T-cell (primary cell): ENCODE results near the gene CFAP410. TPM values are rescaled to one million over a fixed set of nuclear protein-coding genes. Genes with fewer than 3 reads are reported as not detected.
A peak's percentile ranks its signal among the peaks of the same experiment; 100 is the strongest.
"Not testable (repeated sequence)": the region's sequence is repeated elsewhere in the genome, so short reads cannot be mapped to it uniquely, and the experiment has no call there.

Experiments used
- ATAC-seq, 4 experiments: fragments of 200-7000 bp in 3 of 4; fragments of 150-1000 bp in 1 of 4; cut with Tn5 transposase; replicated peaks in 1 of 4; 1 replicate in 3 of 4; 2 replicates in 1 of 4; pipeline ENCODE4 v1.10.0; 2021; ENCODE audit warnings: moderate library complexity in 3 of 4, mild to moderate bottlenecking in 2 of 4, moderate number of reproducible peaks in 1 of 4
- CTCF ChIA-PET, 2 donors: fragments of 300-600 bp; sonication (Branson Sonifier 250); formaldehyde crosslinking; loops; one replicate each; lab custom pipeline; 2022; ENCODE audit warnings: antibody characterized with exemption in 2 of 2; lab: Charles Lee
- POLR2A ChIA-PET, 2 donors: fragments of 300-600 bp; sonication (Branson Sonifier 250); formaldehyde crosslinking; loops; one replicate each; lab custom pipeline; 2022; ENCODE audit warnings: antibody characterized with exemption in 2 of 2; lab: Charles Lee
- DNase-seq, 35 experiments: peaks; one replicate each; pipeline versions ENCODE4 v3.0.0 to v3.0.0-alpha.2; 2013 to 2023
- H3K27ac ChIP-seq: one replicate; pipeline ENCODE4 v1.5.1; 2013; ENCODE audit warnings: low read length
- H3K27me3 ChIP-seq, 2 experiments: replicated peaks in 1 of 2; 1 replicate in 1 of 2; 2 replicates in 1 of 2; pipeline versions ENCODE4 v1.6.1 to v1.7.0; 2013; ENCODE audit warnings: low read length in 1 of 2, mixed read lengths in 1 of 2; ENCODE audit not compliant: control insufficient read depth in 2 of 2, insufficient read depth in 2 of 2; ENCODE audit errors: extremely low read depth in 1 of 2
- H3K36me3 ChIP-seq, 2 donors: 1 replicate in 1 of 2; 2 replicates in 1 of 2; pipeline versions ENCODE4 v1.6.1 to v1.7.0; 2013; ENCODE audit warnings: low read length in 1 of 2; ENCODE audit not compliant: control insufficient read depth in 2 of 2, insufficient read depth in 1 of 2; ENCODE audit errors: extremely low read depth in 1 of 2
- H3K4me1 ChIP-seq, 2 experiments: 1 replicate in 1 of 2; 2 replicates in 1 of 2; pipeline versions ENCODE4 v1.6.1 to v1.7.0; 2013; ENCODE audit warnings: low read length in 2 of 2, mixed read lengths in 1 of 2; ENCODE audit not compliant: insufficient read depth in 2 of 2, control insufficient read depth in 1 of 2; ENCODE audit errors: extremely low read depth in 1 of 2
- H3K4me3 ChIP-seq, 2 donors: 1 replicate in 1 of 2; 2 replicates in 1 of 2; pipeline versions ENCODE4 v1.5.1 to v1.7.0; 2013; ENCODE audit warnings: mild to moderate bottlenecking in 2 of 2, low read length in 1 of 2, moderate library complexity in 1 of 2; ENCODE audit not compliant: control insufficient read depth in 1 of 2; ENCODE audit errors: extremely low read depth in 1 of 2
- H3K9me3 ChIP-seq: 2 replicates; pipeline ENCODE4 v1.7.0; 2013
- H3K27ac Mint-ChIP-seq, 2 donors: one replicate each; pipeline ENCODE4 v1.8.0; 2020 to 2021; ENCODE audit warnings: mild to moderate bottlenecking in 2 of 2, mixed read lengths in 2 of 2
- H3K27me3 Mint-ChIP-seq, 2 donors: one replicate each; pipeline ENCODE4 v1.8.0; 2021 to 2022; ENCODE audit warnings: mixed read lengths in 2 of 2
- H3K36me3 Mint-ChIP-seq: one replicate; pipeline ENCODE4 v1.8.0; 2021; ENCODE audit warnings: mixed read lengths
- H3K4me1 Mint-ChIP-seq, 3 donors: one replicate each; pipeline ENCODE4 v1.8.0; 2020 to 2022; ENCODE audit warnings: mixed read lengths in 3 of 3, mild to moderate bottlenecking in 1 of 3
- H3K4me3 Mint-ChIP-seq, 3 donors: one replicate each; pipeline ENCODE4 v1.8.0; 2020 to 2022; ENCODE audit warnings: mild to moderate bottlenecking in 3 of 3, mixed read lengths in 3 of 3, moderate library complexity in 3 of 3
- H3K9me3 Mint-ChIP-seq, 3 donors: one replicate each; pipeline ENCODE4 v1.8.0; 2020 to 2022; ENCODE audit warnings: mixed read lengths in 3 of 3
- WGBS: methylation state at CpG from one replicate; pipeline ENCODE4 v1.1.5; 2013; ENCODE audit warnings: missing lambda C conversion rate; ENCODE audit not compliant: insufficient coverage; 5-methylcytosine and 5-hydroxymethylcytosine counted together
- total RNA-seq, 35 experiments: library from RNA in 6 of 35; stranded (reverse) in 6 of 35; fragments of 120-200 nt in 1 of 35; gene quantifications; one replicate each; pipeline versions ENCODE4 v1.2.1 to v1.2.4 and lab custom pipeline; 2013 to 2026

The CFAP410 gene
- total RNA-seq, 5 donors from 2014 or later (not counting 1 experiment from before 2014, with no cell fraction given): 58.8 to 72.1 (median 60.8) TPM

GRCh38 chr21:44303490-44303981, 35.7 kb downstream of the CFAP410 start:
- Histone ChIP-seq H3K27me3 (no peaks in the 10 kb centered on the region), H3K9me3 (no peaks in the 10 kb centered on the region), H3K4me3 (no peak overlapping the region), H3K36me3 (peaks cover 4 to 22% of the 10 kb centered on the region in 2 donors), H3K4me1 (peaks cover 13 to 55% of the 10 kb centered on the region in 2 experiments), H3K27ac (no peak overlapping the region)
- H3K36me3 Mint-ChIP-seq: peaks cover 3% of the 10 kb centered on the region
- H3K27ac Mint-ChIP-seq: peak overlapping the region; percentile 89 to 90
- no peak for ATAC-seq
- H3K27me3 Mint-ChIP-seq: no peaks in the 10 kb centered on the region
- ChIA-PET CTCF (interaction anchor here in 1 of 2 donors (0.9 kb wide), 1 partner anchor 220 kb away, joined by 3 read pairs; no protein-coding TSS in a partner anchor), POLR2A (no interaction called here)
- peaks cover 42 to 61% (median 50%) of the 10 kb centered on the region in 3 donors for H3K4me1 Mint-ChIP-seq
- peak in 2 of 35 experiments; percentile 23 to 25 for DNase-seq
- peak overlapping the region; percentile 41 to 83 (median 67) for H3K4me3 Mint-ChIP-seq
- no peaks in the 10 kb centered on the region for H3K9me3 Mint-ChIP-seq
- 94% methylated on average over 7 of the region's 12 CpGs for WGBS

GRCh38 chr21:44302573-44303401, 36.4 kb downstream of the CFAP410 start:
- DNase-seq, H3K27me3 ChIP-seq, H3K4me3 ChIP-seq, ATAC-seq, H3K9me3 ChIP-seq, H3K27me3 Mint-ChIP-seq, POLR2A ChIA-PET, H3K27ac ChIP-seq, H3K9me3 Mint-ChIP-seq, H3K36me3 Mint-ChIP-seq: not testable (repeated sequence)
- Mint-ChIP-seq H3K27ac (peak overlapping the region; percentile 64 to 72), H3K4me1 (peaks cover 50 to 63% (median 55%) of the 10 kb centered on the region in 3 donors), H3K4me3 (peak overlapping the region; percentile 41 to 83 (median 61))
- Histone ChIP-seq H3K36me3 (peaks cover 4 to 16% of the 10 kb centered on the region in 2 donors), H3K4me1 (peaks cover 15 to 61% of the 10 kb centered on the region in 2 experiments)
- CTCF ChIA-PET: interaction anchor here in 1 of 2 donors (0.9 kb wide), 1 partner anchor 219 kb away, joined by 3 read pairs; no protein-coding TSS in a partner anchor
- WGBS: 92% methylated on average over 9 of the region's 23 CpGs

DNA sequence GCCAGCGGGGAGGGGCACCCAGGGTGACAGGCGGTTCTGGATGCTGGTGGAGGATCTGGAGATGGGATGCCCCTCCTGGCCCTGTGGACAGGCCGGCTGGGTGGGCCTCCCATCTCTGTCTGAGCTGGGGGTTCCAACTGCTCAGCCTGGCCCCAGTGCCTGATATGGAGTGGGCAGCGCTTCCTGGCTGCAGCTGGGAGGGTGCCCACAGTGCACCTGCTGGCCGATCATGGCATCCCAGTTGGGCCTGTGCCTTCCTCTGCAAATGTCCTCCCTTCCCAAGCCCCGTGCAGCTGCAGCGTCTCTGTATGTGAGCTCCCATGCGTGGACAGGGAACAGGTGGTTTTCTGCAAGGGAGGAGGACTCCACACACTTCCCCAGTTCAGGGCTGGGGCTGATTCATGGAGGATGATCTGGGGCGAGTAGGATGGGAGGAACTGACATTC, 37.2 kb downstream of the CFAP410 start:
- Mint-ChIP-seq H3K4me1 (peaks cover 56 to 66% (median 58%) of the 10 kb centered on the region in 3 donors), H3K27me3 (no peaks in the 10 kb centered on the region), H3K36me3 (no peaks in the 10 kb centered on the region), H3K9me3 (no peaks in the 10 kb centered on the region), H3K4me3 (peak overlapping the region; percentile 41 to 83 (median 61)), H3K27ac (peak overlapping the region; percentile 64 to 72)
- Histone ChIP-seq H3K27ac (no peak overlapping the region), H3K36me3 (peaks cover 2 to 8% of the 10 kb centered on the region in 2 donors), H3K9me3 (no peaks in the 10 kb centered on the region), H3K27me3 (no peaks in the 10 kb centered on the region), H3K4me1 (peaks cover 15 to 69% of the 10 kb centered on the region in 2 experiments), H3K4me3 (no peak overlapping the region)
- ATAC-seq (no peak), DNase-seq (no peak)
- 95% methylated on average over 6 of the region's 9 CpGs for WGBS
- ChIA-PET POLR2A (no interaction called here), CTCF (no interaction called here)

GRCh38 chr21:44301141-44301540, 38.0 kb downstream of the CFAP410 start:
- Histone ChIP-seq H3K4me1 (peaks cover 15 to 74% of the 10 kb centered on the region in 2 experiments), H3K36me3 (no peaks in the 10 kb centered on the region), H3K9me3 (no peaks in the 10 kb centered on the region), H3K27ac (peak overlapping the region; percentile 41), H3K4me3 (peak overlapping the region; percentile 55 to 59), H3K27me3 (no peaks in the 10 kb centered on the region)
- Mint-ChIP-seq H3K4me1 (peaks cover 56 to 64% (median 58%) of the 10 kb centered on the region in 3 donors), H3K9me3 (no peaks in the 10 kb centered on the region), H3K4me3 (peak overlapping the region; percentile 72 to 83 (median 82)), H3K27ac (peak overlapping the region; percentile 65 to 66), H3K36me3 (no peaks in the 10 kb centered on the region), H3K27me3 (no peaks in the 10 kb centered on the region)
- CTCF ChIA-PET: no interaction called here
- ATAC-seq (no peak), DNase-seq (no peak)
- POLR2A ChIA-PET: no interaction called here
- 79% methylated on average over 6 of the region's 13 CpGs for WGBS

DNA sequence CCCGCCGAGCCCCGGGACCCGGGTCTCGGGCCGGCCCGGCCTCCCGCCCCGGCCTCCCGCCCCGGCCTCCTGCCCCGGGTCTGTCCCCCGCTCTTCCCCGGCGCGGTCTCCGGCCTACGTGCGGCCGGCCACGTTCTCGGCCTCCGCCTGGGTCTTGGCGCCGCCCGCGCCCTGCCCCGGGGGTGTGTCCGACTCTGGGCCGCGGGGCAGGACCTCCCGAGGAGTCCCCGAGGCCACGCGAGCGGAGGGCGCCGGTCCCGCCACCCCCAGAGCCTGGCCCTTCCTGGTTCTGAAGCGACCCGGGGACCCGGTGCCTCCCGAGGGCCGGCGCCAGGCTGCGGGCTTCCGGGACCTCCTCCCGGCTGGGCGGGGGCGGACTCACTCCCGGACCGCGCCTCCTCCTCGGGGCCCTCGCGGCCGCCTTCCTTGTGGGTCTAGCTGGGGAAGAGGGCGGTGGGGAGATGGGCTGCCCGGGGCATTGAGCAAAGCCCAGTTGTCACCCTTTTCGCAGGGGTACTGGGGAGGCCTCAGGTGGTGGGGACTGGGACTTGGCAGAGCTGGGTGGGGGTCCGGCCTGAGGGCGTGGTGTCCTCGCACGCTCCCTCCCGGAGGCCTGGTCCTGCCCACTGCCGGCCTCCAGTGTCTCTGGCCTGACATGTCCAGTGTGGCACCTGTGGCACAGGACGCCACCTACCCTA, 38.8 kb downstream of the CFAP410 start:
- POLR2A ChIA-PET: no interaction called here
- CTCF ChIA-PET: no interaction called here
- no peaks in the 10 kb centered on the region for H3K9me3 Mint-ChIP-seq

More for the DNA sequence above, 38.8 kb downstream of the CFAP410 start:
- H3K27me3 Mint-ChIP-seq: no peaks in the 10 kb centered on the region
- DNase-seq: peak in 31 of 35 experiments; percentile 13 to 65 (median 36)
- peak overlapping the region; percentile 72 to 83 (median 82) for H3K4me3 Mint-ChIP-seq
- H3K36me3 ChIP-seq: no peaks in the 10 kb centered on the region
- 0% methylated on average over 48 of the region's 67 CpGs for WGBS
- H3K27ac ChIP-seq: peak overlapping the region; percentile 41
- H3K27me3 ChIP-seq: no peaks in the 10 kb centered on the region
- H3K9me3 ChIP-seq: no peaks in the 10 kb centered on the region
- peaks cover 15 to 82% of the 10 kb centered on the region in 2 experiments for H3K4me1 ChIP-seq
- peaks cover 59 to 67% (median 60%) of the 10 kb centered on the region in 3 donors for H3K4me1 Mint-ChIP-seq
- ATAC-seq: peak; percentile 42 to 69 (median 66)
- peak overlapping the region; percentile 55 to 59 for H3K4me3 ChIP-seq
- H3K36me3 Mint-ChIP-seq: no peaks in the 10 kb centered on the region
- H3K27ac Mint-ChIP-seq: peak overlapping the region; percentile 65 to 66
